ENCODE measurements around the gene SELL.
"Not testable (repeated sequence)": the region's sequence is repeated elsewhere in the genome, so short reads cannot be mapped to it uniquely, and the experiment has no call there.

Gene SELL

GRCh38 chr1:169667699-169668596, 43.5 kb downstream of the SELL start:
- Mint-ChIP-seq H3K4me3 (peak overlapping the region; percentile 75 to 78), H3K27ac (peak overlapping the region; percentile 91), H3K4me1 (peaks cover 49 to 61% of the 10 kb centered on the region in 2 donors), H3K36me3 (peaks cover 0 to 21% of the 10 kb centered on the region in 2 donors)
- not testable (repeated sequence) for ATAC-seq (replicated peaks); DNase-seq; H3K27me3 Mint-ChIP-seq; H3K9me3 Mint-ChIP-seq

GRCh38 chr1:169667227-169667639, 44.2 kb downstream of the SELL start:
- Mint-ChIP-seq H3K4me1 (peaks cover 51 to 62% of the 10 kb centered on the region in 2 donors), H3K36me3 (peaks cover 0 to 22% of the 10 kb centered on the region in 2 donors), H3K27ac (peak overlapping the region; percentile 91), H3K4me3 (peak overlapping the region; percentile 75 to 78)
- DNase-seq, H3K27me3 Mint-ChIP-seq, H3K9me3 Mint-ChIP-seq: not testable (repeated sequence)
- ATAC-seq (replicated peaks), result peak; percentile 90 to 91

GRCh38 chr1:169662680-169663079, 48.7 kb downstream of the SELL start:
- H3K9me3 Mint-ChIP-seq; DNase-seq; H3K27me3 Mint-ChIP-seq; ATAC-seq (replicated peaks): not testable (repeated sequence)
- peak overlapping the region in 1 of 2 donors; percentile 81 for H3K4me3 Mint-ChIP-seq
- H3K27ac Mint-ChIP-seq, result peak overlapping the region; percentile 89
- H3K36me3 Mint-ChIP-seq, result peaks cover 3 to 15% of the 10 kb centered on the region in 2 donors
- peaks cover 53 to 57% of the 10 kb centered on the region in 2 donors for H3K4me1 Mint-ChIP-seq

- not testable (repeated sequence) for H3K27me3 Mint-ChIP-seq; DNase-seq; ATAC-seq (replicated peaks); H3K4me3 Mint-ChIP-seq
- peaks cover 6 to 13% of the 10 kb centered on the region in 2 donors for H3K9me3 Mint-ChIP-seq
- peaks cover 7 to 14% of the 10 kb centered on the region in 2 donors for H3K36me3 Mint-ChIP-seq
- peak overlapping the region; percentile 37 for H3K27ac Mint-ChIP-seq
- peaks cover 53 to 61% of the 10 kb centered on the region in 2 donors for H3K4me1 Mint-ChIP-seq
These were observed 50.4 kb downstream of the SELL start for GRCh38 chr1:169661066-169661465.

- not testable (repeated sequence) for H3K27me3 Mint-ChIP-seq; H3K4me3 Mint-ChIP-seq; ATAC-seq (replicated peaks); DNase-seq
- H3K27ac Mint-ChIP-seq, result peak overlapping the region; percentile 72
- peaks cover 58 to 76% of the 10 kb centered on the region in 2 donors for H3K4me1 Mint-ChIP-seq
- H3K9me3 Mint-ChIP-seq, result peaks cover 6 to 15% of the 10 kb centered on the region in 2 donors
- H3K36me3 Mint-ChIP-seq, result peaks cover 7 to 14% of the 10 kb centered on the region in 2 donors
These were observed 52.6 kb downstream of the SELL start for GRCh38 chr1:169658777-169659176.

- Mint-ChIP-seq H3K36me3 (peaks cover 4 to 7% of the 10 kb centered on the region in 2 donors), H3K9me3 (peaks cover 12 to 13% of the 10 kb centered on the region in 2 donors), H3K27ac (no peak overlapping the region), H3K4me3 (no peak overlapping the region), H3K27me3 (no peaks in the 10 kb centered on the region), H3K4me1 (peaks cover 35 to 49% of the 10 kb centered on the region in 2 donors)
- no peak for DNase-seq
- ATAC-seq (replicated peaks), result no peak
These were observed 57.5 kb downstream of the SELL start for GRCh38 chr1:169653873-169654272.

GRCh38 chr1:169651035-169651434, 60.4 kb downstream of the SELL start:
- ATAC-seq (replicated peaks) (no peak), DNase-seq (no peak)
- Mint-ChIP-seq H3K4me3 (no peak overlapping the region), H3K9me3 (peaks cover 10 to 13% of the 10 kb centered on the region in 2 donors), H3K27me3 (no peaks in the 10 kb centered on the region), H3K4me1 (peaks cover 23 to 36% of the 10 kb centered on the region in 2 donors), H3K27ac (no peak overlapping the region), H3K36me3 (peaks cover 2 to 3% of the 10 kb centered on the region in 2 donors)

GRCh38 chr1:169650551-169650950, 60.9 kb downstream of the SELL start:
- no peak overlapping the region for H3K27ac Mint-ChIP-seq
- H3K36me3 Mint-ChIP-seq, result peaks cover 2 to 3% of the 10 kb centered on the region in 2 donors
- peaks cover 19 to 31% of the 10 kb centered on the region in 2 donors for H3K4me1 Mint-ChIP-seq

GRCh38 chr1:169648709-169649108, 62.7 kb downstream of the SELL start:
- Mint-ChIP-seq H3K27ac (peak overlapping the region; percentile 48), H3K36me3 (peaks cover 2 to 3% of the 10 kb centered on the region in 2 donors), H3K9me3 (peaks cover 8 to 13% of the 10 kb centered on the region in 2 donors), H3K4me3 (no peak overlapping the region), H3K4me1 (peaks cover 13 to 18% of the 10 kb centered on the region in 2 donors), H3K27me3 (no peaks in the 10 kb centered on the region)
- ATAC-seq (replicated peaks) (peak; percentile 85), DNase-seq (no peak)

More at GRCh38 chr1:169650551-169650950, 60.9 kb downstream of the SELL start:
- DNase-seq (no peak), ATAC-seq (replicated peaks) (no peak)
- Mint-ChIP-seq H3K4me3 (no peak overlapping the region), H3K9me3 (peaks cover 10 to 13% of the 10 kb centered on the region in 2 donors), H3K27me3 (no peaks in the 10 kb centered on the region)

- Mint-ChIP-seq H3K36me3 (peaks cover 2 to 3% of the 10 kb centered on the region in 2 donors), H3K4me3 (no peak overlapping the region), H3K27ac (no peak overlapping the region), H3K27me3 (no peaks in the 10 kb centered on the region), H3K4me1 (peaks cover 13 to 18% of the 10 kb centered on the region in 2 donors), H3K9me3 (peaks cover 8 to 13% of the 10 kb centered on the region in 2 donors)
- no peak for DNase-seq
- no peak for ATAC-seq (replicated peaks)
These were observed 63.2 kb downstream of the SELL start for GRCh38 chr1:169648187-169648586.

GRCh38 chr1:169647512-169647911, 63.9 kb downstream of the SELL start:
- peaks cover 13 to 18% of the 10 kb centered on the region in 2 donors for H3K4me1 Mint-ChIP-seq
- H3K9me3 Mint-ChIP-seq, result peaks cover 8 to 13% of the 10 kb centered on the region in 2 donors
- peaks cover 2 to 3% of the 10 kb centered on the region in 2 donors for H3K36me3 Mint-ChIP-seq
- no peak for ATAC-seq (replicated peaks)
- H3K4me3 Mint-ChIP-seq, result no peak overlapping the region
- no peak overlapping the region for H3K27ac Mint-ChIP-seq
- no peak for DNase-seq
- no peaks in the 10 kb centered on the region for H3K27me3 Mint-ChIP-seq

GRCh38 chr1:169644297-169644696, 67.1 kb downstream of the SELL start:
- Mint-ChIP-seq H3K36me3 (peaks cover 2 to 3% of the 10 kb centered on the region in 2 donors), H3K4me1 (peaks cover 22 to 30% of the 10 kb centered on the region in 2 donors), H3K4me3 (no peak overlapping the region), H3K27me3 (no peaks in the 10 kb centered on the region), H3K27ac (no peak overlapping the region), H3K9me3 (peaks cover 8 to 11% of the 10 kb centered on the region in 2 donors)
- DNase-seq (no peak), ATAC-seq (replicated peaks) (no peak)

Data from stimulated activated naive B cell treated with anti-CD40 and anti-IgM and Interleukin-4, amounts not matched to agents 10 μg/mL and 1 μg/mL and 100 μg/mL, for 72 hours (primary cell).